ENCODE data around the gene AFF3. TPM values are rescaled to one million over a fixed set of nuclear protein-coding genes. Genes with fewer than 3 reads are reported as not detected.

AFF3 gene
- total RNA-seq, 6 experiments from 2014 or later = 0.80 to 8.2 (median 6.8) TPM

- peak; percentile 77 for TF ChIP-seq CTCF (IDR thresholded peaks at IDR 0.05)
- Mint-ChIP-seq H3K4me3 (no peak overlapping the region), H3K4me1 (ENCODE audit: low read depth) (peaks cover 26% of the 10 kb centered on the region), H3K9me3 (peaks cover 12% of the 10 kb centered on the region), H3K27me3 (ENCODE audit: insufficient read depth) (no peaks in the 10 kb centered on the region), H3K36me3 (ENCODE audit: low read depth) (peaks cover 6% of the 10 kb centered on the region; the same call in 1 of the 2 replicates), H3K27ac (no peak overlapping the region)
- DNase-seq = no peak
Measured at GRCh38 chr2:99725820-99726219, 416.6 kb downstream of the AFF3 start.

GRCh38 chr2:99722476-99722875 lies 419.9 kb downstream of the AFF3 start:
- H3K4me1 Mint-ChIP-seq (ENCODE audit: low read depth) = peaks cover 17% of the 10 kb centered on the region; the same call in 1 of the 2 replicates
- H3K36me3 Mint-ChIP-seq (ENCODE audit: low read depth) = peaks cover 6% of the 10 kb centered on the region; the same call in 1 of the 2 replicates
- no peak for TF ChIP-seq CTCF (IDR thresholded peaks at IDR 0.05)
- H3K4me3 Mint-ChIP-seq = no peak overlapping the region
- no peaks in the 10 kb centered on the region; the same call in 1 of the 2 replicates for H3K27me3 Mint-ChIP-seq (ENCODE audit: insufficient read depth)
- H3K9me3 Mint-ChIP-seq = peaks cover 12% of the 10 kb centered on the region
- H3K27ac Mint-ChIP-seq = no peak overlapping the region
- no peak for DNase-seq

- no peak overlapping the region for H3K27ac Mint-ChIP-seq
- H3K9me3 Mint-ChIP-seq = peaks cover 12% of the 10 kb centered on the region
- no peaks in the 10 kb centered on the region; the same call in 1 of the 2 replicates for H3K27me3 Mint-ChIP-seq (ENCODE audit: insufficient read depth)
- no peaks in the 10 kb centered on the region for H3K4me1 Mint-ChIP-seq (ENCODE audit: low read depth)
- no peak for DNase-seq
- H3K36me3 Mint-ChIP-seq (ENCODE audit: low read depth) = peaks cover 6% of the 10 kb centered on the region; the same call in 1 of the 2 replicates
- TF ChIP-seq CTCF (IDR thresholded peaks at IDR 0.05) = no peak
- no peak overlapping the region for H3K4me3 Mint-ChIP-seq
Measured at GRCh38 chr2:99719102-99719501, 423.3 kb downstream of the AFF3 start.

GRCh38 chr2:99715956-99716355 lies 426.4 kb downstream of the AFF3 start:
- no peak for DNase-seq
- peaks cover 6% of the 10 kb centered on the region; the same call in 1 of the 2 replicates for H3K4me1 Mint-ChIP-seq (ENCODE audit: low read depth)
- H3K27me3 Mint-ChIP-seq (ENCODE audit: insufficient read depth) = no peaks in the 10 kb centered on the region; the same call in 1 of the 2 replicates
- TF ChIP-seq CTCF (IDR thresholded peaks at IDR 0.05) = no peak
- no peak overlapping the region for H3K27ac Mint-ChIP-seq
- H3K9me3 Mint-ChIP-seq = no peaks in the 10 kb centered on the region
- H3K4me3 Mint-ChIP-seq = no peak overlapping the region
- peaks cover 5% of the 10 kb centered on the region; the same call in 1 of the 2 replicates for H3K36me3 Mint-ChIP-seq (ENCODE audit: low read depth)

- no peaks in the 10 kb centered on the region; the same call in 1 of the 2 replicates for H3K27me3 Mint-ChIP-seq (ENCODE audit: insufficient read depth)
- no peak for DNase-seq
- H3K9me3 Mint-ChIP-seq = no peaks in the 10 kb centered on the region
- peaks cover 8% of the 10 kb centered on the region; the same call in 1 of the 2 replicates for H3K4me1 Mint-ChIP-seq (ENCODE audit: low read depth)
- no peak overlapping the region for H3K4me3 Mint-ChIP-seq
- H3K36me3 Mint-ChIP-seq (ENCODE audit: low read depth) = peaks cover 5% of the 10 kb centered on the region; the same call in 1 of the 2 replicates
- no peak for TF ChIP-seq CTCF (IDR thresholded peaks at IDR 0.05)
- no peak overlapping the region for H3K27ac Mint-ChIP-seq
Measured at GRCh38 chr2:99714349-99714748, 428.0 kb downstream of the AFF3 start.

Data from HFFc6 (cell line).